Erythroblast (primary cell): ENCODE data around the gene PGBD5.
"Not testable (repeated sequence)": the region's sequence is repeated elsewhere in the genome, so short reads cannot be mapped to it uniquely, and the experiment has no call there.

Experiments used
- DNase-seq, 2 experiments: peaks; one replicate each; lab custom pipeline; 2025; lab: John Stamatoyannopoulos, UW
- GATA1 ChIP-seq: IDR thresholded peaks from 2 replicates; pipeline ENCODE4 v1.6.1; 2011; ENCODE audit warnings: low read depth, mild to moderate bottlenecking, control low read depth, low read length, moderate library complexity
- POLR2A ChIP-seq: IDR thresholded peaks from 2 replicates; pipeline ENCODE4 v1.6.1; 2011; ENCODE audit warnings: mild to moderate bottlenecking, low read length

Gene PGBD5

DNA sequence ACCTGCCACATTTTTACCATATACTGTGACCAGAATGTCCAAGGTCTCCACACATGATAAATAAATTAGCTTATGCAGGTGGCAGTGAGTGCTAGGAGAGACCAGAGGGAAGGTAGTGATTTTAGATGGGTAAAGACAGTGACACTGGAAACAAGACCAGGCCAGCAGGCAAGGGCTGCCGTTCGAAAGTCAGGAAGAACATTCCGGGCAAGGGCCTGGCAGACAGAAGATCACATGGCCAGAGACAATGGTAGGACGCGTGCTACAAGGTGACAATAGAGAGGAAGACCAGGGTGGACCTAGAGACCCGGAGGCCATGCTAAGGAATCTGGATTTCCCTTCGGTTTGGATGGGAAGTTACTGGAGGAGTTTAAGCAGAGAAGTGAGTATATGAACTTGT is 9.7 kb downstream of the PGBD5 start:
- DNase-seq = no peak
- TF ChIP-seq POLR2A = no peak
- no peak for TF ChIP-seq GATA1

DNA sequence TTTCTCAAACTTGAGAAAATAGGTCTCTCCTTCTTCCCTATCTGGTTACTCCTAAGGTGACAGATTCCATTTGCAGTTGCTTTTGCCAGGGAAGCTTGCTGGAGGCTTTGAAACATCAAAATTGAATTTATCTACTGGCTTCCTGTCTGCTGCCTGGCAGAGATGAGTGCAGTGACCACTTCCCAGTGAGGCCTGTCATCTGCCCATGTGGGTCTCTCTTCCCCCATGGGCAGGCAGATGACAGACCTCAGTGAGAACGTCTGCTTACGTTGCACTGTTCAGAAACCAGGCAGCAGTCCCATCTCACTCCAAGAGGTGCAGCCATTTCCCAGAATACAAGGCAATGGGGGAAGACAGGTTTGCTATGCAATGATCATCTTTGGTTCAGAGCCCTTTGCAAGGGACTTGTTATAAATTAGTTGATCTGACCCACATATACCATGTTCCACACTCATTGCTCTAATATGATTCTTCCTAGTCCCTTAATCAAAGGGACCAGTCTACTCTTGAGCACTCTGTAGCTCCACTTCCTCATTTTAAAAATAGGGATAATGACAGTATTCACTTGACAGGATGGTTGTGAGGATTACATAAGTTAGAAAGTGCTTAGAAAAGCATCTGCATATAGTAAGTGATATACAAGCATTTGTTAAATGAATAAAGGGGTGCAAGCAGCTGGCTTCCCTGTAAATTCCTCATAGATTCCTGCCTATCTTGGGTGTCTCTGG is 10.6 kb downstream of the PGBD5 start:
- DNase-seq = no peak
- TF ChIP-seq GATA1 (no peak), POLR2A (no peak)

DNA sequence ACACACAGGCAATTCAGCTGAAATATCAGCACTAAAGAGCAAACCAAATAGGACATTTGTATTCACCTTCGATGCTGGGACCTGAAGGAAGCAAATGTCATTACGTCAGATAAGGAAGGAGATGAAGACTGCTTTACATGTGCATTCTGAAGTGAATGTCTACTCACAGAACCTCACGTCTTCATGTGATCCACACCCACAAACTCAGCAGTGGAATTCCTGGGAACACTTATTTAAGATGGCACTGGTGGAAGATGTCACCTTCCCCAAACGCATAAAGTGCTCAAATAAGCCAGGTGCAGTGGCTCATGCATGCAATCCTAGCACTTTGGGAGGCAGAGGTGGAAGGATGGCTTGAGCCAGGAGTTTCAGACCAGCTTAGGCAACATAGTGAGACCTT is 11.4 kb downstream of the PGBD5 start:
- no peak for DNase-seq
- TF ChIP-seq POLR2A (no peak), GATA1 (no peak)

DNA sequence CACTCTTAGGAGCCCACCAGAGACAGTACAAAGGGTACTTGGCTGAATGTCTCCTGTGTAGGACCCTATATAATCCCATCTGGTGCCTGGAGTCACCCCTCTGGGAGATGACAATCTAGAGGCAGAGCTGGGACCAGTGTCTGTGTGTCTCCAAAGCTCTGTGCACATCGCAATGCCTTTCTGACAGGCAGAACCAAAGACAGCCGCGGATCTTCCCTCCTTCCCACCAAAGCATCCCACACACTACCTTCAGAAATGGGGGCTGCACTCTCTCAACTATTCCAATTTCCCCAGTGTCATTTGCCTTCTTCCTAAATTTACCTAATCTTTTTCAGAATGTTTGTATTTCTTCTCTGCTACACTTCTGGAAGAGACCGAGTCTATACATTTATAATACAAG is 12.0 kb downstream of the PGBD5 start:
- TF ChIP-seq POLR2A (no peak), GATA1 (no peak)
- DNase-seq = no peak

DNA sequence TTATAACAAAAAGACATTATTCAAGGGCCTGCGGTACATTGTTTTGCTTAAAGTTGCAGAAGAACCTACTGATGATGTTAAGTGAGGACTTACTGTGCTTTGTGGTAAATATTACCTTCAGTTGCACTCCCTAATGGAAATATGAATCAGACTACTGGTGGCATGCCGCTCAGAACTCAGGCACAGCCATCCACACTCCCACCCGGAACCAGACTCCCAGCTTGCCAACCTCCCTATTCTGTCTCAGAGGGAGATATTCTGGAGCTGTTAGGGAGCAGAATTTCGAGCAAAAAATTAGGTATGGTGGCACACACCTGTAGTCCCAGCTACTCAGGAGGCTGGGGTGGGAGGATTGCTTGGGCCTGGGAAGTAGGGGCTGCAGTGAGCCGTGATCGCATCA is 13.1 kb downstream of the PGBD5 start:
- no peak for DNase-seq
- no peak for TF ChIP-seq GATA1
- no peak for TF ChIP-seq POLR2A

DNA sequence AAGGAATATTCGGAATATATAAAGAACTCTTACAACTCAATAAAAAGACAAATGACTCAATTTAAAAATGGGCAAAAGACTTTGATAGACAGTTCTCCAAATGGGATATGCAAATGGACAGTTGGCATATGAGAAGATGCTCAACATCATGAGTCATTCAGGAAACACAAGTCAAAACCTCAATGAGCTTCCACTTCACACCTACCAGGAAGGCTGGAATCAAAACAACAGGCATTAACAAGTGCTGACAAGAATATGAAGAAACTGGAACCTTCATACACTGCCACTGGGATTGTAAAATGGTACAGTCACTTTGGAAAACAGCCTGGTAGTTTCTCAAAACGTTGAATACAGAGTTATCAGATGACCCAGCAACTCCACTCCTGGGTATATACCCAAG is 17.2 kb downstream of the PGBD5 start:
- TF ChIP-seq GATA1 = no peak
- no peak for TF ChIP-seq POLR2A
- no peak for DNase-seq

DNA sequence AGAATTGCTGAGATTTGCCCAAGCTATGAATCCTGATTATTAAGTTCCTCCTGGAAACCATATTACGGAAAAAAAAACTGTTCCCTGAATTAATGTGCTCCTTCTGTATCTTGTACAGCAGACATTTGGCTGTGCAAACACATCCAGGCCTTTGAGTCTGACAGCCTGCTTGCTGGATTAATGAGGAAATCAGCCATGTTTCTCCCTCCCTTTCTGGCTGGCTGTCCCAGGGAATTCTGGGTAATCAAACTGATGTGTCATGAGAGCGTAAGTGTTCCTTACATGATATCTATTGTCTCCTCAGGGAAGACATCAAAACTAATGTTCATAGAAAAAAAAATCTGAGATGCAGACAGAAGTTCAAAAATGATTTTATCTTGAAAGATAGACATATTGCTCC is 18.8 kb downstream of the PGBD5 start:
- TF ChIP-seq GATA1 = no peak
- TF ChIP-seq POLR2A = no peak
- DNase-seq = no peak

DNA sequence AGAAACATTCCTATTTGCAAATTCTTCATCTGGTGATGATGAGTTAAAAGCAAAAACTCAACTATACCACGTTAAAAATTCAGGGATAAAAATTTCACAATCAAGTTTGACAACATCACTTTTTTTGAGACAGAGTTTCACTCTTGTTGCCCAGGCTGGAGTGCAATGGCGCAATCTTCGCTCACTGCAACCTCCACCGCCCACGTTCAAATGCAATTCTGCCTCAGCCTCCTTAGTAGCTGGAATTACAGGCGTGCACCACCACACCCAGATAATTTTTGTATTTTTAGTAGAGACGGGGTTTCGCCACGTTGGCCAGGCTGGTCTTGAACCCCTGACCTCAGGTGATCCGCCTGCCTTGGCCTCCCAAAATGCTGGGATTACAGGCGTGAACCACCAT is 19.4 kb downstream of the PGBD5 start:
- not testable (repeated sequence) for DNase-seq

DNA sequence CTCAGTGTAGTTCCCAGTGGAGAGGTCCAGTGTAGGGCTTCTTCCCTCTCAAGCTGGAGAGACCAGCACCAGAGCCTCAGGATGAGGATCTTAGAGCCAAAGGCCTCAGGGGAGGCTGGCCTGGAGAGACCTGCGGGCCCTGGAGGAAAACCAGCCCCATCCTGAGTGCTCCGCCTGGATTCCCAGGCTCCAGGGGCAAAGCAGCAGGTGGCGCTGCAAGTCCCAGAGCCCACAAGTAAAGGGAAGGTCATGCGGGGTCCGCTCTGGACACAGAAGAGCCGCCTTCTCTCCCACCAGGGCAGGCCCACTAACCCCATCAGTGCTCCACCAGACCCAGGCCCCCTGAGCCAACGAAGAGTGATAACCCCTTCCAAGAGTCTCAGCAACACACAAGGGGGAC is 22.7 kb downstream of the PGBD5 start:
- no peak for TF ChIP-seq GATA1
- TF ChIP-seq POLR2A = no peak
- DNase-seq = no peak

DNA sequence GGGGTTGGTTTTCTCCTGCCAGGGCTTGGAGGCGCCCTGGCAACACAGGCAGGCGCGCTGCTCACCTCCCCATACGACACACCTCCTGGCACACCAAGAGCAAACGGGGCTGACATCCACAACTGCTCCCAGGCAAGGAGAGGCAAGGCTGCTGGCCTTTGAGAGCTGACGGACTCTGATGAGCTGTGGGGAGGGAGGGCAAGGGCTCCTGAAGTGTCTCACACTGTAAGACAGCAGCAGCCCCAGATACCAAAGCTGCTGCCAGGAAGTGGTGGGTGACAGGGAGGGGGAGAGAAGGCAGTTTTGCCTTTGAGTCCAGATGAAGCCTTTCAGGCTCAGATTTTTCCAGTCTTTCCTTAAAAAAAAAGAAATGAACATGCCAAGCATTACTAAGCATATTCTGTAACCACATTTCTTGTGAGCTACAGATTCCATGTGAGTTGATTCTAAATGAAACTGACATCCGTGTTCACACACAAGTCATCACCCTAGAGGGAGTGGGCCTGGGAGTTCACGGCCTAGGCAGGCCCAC is 24.3 kb downstream of the PGBD5 start:
- no peak for DNase-seq
- TF ChIP-seq POLR2A (no peak), GATA1 (no peak)

DNA sequence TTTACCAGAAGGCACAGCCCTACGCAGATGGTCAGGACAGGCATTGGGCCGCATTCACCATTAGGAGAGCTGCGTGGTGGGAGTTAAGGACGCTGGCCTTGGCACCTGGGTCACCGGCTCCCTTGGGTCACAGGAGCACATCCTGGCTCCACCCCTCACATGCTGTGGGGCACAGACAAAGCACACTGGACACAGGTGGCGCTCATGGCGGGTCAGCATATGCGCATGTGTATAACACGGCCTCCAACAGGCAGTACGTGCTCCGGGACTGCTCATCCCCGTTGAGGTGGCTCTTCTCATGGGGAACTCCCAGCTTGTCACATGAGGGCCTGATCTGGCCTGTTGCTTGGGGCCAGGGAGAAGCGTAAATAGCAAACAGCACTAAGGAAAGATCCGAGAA is 25.0 kb downstream of the PGBD5 start:
- TF ChIP-seq POLR2A (no peak), GATA1 (no peak)
- no peak for DNase-seq

DNA sequence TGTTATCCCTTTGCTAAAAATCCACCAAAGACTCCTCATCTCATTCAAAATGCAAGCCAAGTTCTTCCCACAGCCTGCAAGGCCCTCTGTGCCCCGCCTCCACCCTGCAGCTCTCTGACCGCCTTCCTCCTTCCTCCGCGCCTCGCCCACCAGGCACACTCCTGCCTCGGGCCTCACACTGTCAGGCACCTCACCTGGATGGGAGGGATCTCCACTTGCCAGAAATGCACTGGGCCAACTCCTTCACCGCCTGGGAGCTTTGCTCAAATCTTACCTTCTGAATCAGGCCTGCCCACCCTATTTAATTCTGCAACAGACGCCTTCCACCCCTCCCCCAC is 26.2 kb downstream of the PGBD5 start:
- TF ChIP-seq GATA1 = no peak
- TF ChIP-seq POLR2A = no peak
- DNase-seq = no peak

DNA sequence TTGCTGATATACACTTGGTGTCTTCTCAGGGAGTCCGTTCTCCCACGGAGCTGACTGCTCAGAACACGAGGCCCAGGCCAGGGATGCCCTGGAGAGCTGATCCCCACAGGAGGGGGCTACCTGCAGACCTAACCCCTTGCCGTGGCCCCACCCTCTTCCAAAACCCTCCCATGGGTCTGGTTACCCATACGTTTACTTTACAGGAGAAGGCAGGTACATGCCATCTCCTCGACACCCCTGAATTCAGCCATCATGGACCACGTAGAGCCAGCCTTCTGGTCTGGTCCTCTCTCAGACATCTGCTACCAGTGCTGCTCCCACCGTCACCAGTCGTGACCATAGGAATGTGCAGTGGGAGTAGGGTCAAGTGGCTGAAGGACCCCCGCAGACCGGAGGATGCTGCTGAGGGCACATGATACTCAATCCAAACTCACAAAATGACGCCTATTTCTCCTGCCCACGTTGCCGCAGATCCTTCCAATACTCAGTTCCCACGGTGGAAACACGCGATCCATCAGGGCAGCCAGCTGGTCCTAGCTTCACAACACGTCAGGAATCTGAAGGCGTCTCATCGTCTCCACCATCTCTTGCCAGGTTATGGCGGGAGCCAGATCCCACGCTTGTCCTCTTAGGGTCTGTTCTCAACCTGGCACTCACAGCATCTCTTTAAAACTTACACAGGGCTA is 26.7 kb downstream of the PGBD5 start:
- no peak for TF ChIP-seq GATA1
- TF ChIP-seq POLR2A = no peak
- DNase-seq = no peak

DNA sequence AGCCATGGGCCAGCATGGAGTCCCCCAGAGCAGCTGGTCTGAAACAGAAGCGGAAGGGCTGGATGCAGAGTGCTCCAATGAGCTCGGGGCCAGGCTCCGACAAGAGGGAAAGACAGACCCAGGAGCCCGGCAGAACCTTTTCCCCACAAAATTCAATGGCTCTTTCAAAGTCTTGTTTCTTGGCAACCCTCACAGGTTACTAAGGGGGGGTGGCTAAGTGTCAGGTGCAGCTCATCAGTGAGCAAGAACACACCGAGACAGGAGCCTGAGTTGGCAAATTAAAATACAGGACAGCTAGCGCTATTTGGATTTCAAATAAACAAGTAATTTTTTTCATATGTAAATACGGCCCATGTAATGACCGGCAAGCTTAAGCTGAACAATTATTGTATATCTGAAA is 27.3 kb downstream of the PGBD5 start:
- DNase-seq = no peak

DNA sequence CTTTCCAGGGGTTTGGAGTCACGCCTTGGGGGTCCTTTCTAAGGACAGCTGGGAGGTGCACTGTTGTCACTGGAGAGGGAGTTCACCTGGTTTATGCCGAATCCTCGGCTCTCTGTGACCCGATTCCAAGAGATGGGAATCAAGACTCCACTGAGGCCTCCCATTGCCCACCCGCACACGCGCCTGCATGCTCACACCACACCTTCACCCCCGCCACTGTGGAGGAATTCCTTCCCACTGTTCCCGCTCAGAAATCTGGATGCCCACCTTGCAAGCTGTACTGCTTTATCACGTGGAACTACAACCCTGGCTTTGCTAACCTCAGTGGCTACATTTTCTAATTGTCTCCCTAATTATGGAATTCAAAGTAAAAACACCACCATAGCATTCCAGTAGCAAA is 29.2 kb downstream of the PGBD5 start:
- no peak for DNase-seq
- TF ChIP-seq GATA1 (no peak), POLR2A (no peak)

More for the DNA sequence above, 27.3 kb downstream of the PGBD5 start:
- no peak for TF ChIP-seq GATA1
- no peak for TF ChIP-seq POLR2A
